Measurements from ENCODE around the gene SDE2.

DNA sequence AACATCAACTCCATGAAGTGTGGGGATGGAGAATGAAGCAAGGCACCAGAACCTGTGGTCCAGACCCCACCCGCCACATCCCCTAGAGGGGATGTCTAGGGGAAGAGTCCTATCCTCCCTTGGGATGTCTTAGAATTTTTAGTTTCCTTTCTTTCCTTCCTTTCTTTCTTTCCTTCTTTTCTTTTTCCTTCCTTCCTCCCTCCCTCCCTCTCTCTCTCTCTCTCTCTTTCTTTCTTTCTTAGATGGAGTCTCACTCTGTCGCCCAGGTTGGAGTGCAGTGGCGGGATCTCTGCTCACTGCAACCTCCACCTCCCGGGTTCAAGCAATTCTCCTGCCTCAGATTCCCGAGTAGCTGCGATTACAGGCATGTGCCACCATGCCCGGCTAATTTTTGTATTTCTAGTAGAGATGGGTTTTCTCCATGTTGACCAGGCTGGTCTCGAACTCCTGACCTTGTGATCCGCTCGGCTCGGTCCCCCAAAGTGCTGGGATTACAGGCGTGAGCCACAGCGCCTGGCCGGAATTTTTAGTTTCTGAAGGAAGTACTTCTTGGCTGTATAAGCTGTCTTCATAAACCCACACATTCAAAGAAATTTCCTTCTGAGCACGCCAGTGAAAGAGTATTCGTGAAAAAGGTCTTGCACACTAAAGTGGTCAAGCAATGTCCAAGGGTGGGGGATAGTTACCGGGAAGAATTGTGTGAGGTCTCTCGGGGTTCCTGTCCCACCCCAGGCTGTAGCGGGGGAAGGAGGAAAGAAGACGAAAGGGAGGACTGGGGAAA, 37.3 kb downstream of the SDE2 start:
- TF ChIP-seq CTCF (IDR thresholded peaks at IDR 0.05 in 8 of 11, conservative IDR thresholded peaks at IDR 0.05 in 3 of 11) (no peak), POLR2AphosphoS5 (IDR thresholded peaks at IDR 0.05) (no peak)
